Stimulated activated CD4-positive, alpha-beta T cell treated with anti-CD3 and anti-CD28 coated beads, Interleukin-12 subunit alpha, Interleukin-12 subunit beta, amount 100 ng/mL, for 48 hours (primary cell): ENCODE data around the gene THEMIS.

Source experiments
- DNase-seq, 3 donors: peaks; one replicate each; pipeline ENCODE4 v3.0.0-alpha.2; 2020; ENCODE audit warnings: low read depth in 2 of 3, low spot score in 1 of 3

THEMIS gene

DNA sequence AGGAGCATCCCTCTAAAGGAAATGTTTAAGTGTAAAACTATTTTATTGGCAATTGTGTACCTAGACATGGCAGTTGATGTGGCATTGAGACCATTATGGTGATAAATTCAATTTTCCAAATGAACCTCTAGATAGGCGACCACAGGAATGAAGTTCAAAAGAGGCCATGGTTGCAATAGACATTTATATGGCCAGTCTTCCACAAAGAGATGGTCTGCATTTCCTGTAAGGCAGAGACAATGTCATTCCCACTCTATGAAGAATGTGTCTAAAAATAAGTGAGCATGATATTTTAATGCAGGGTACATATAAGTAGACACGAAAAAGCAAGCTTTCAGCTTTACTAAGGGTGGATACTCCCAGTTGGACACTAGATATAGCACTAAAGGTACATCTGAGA is 40.9 kb downstream of the THEMIS start:
- DNase-seq, result no peak

DNA sequence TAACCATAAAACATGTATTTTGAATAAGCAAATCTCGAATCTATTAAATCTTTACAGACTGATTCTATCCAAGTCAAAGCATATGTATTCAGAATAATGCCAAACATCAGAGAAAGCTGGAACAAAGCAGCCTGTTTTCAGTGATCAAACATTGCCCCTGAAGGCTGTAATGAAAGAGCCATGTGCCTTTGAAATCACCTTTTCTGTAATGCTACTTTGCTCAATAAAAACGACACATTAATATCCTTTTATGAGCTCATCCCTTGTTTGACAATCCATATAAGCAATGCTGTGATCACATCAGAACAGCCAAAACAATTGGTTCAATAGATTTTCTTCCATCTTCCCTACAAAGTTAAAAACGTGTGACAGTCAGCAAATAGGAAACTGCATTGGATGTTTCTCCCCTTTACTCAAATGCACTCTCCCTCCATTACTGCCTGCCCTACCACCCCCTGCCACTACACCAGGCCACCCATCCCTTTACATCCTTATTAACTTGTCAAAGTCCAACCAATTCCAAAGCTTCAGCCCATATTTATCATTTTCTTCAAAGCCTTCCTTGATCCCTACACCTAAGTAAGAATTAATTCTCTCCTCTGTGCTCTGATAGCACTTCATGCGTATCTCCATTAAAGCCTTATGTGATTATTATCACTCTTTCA is 42.0 kb downstream of the THEMIS start:
- DNase-seq, result no peak

DNA sequence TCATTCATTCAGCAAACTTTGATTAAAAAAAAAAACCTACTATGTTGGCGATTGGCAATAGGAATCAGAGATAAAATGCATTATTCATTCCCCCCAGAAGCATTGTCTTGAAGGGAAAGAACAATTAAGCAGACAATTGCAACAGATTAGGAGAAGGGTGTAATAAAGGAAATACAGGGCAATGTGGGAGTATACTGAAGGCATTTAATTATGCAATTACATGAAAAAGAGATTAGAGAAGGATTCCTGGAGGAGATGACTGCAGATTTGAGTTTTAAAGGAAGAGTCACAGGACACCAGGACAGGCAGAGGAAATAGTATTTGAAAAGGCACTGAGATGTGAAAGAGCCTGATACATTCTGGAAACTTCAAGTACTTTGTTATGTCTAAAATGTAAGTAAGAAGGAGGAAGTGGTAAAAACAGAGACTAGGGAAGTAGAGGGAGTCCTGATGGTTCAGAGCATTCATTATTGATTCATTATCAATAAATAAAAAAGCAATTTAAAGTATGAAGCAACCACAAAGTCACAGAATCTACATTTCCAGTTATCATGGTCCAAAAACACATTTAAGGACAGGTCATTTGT is 43.7 kb downstream of the THEMIS start:
- no peak for DNase-seq

DNA sequence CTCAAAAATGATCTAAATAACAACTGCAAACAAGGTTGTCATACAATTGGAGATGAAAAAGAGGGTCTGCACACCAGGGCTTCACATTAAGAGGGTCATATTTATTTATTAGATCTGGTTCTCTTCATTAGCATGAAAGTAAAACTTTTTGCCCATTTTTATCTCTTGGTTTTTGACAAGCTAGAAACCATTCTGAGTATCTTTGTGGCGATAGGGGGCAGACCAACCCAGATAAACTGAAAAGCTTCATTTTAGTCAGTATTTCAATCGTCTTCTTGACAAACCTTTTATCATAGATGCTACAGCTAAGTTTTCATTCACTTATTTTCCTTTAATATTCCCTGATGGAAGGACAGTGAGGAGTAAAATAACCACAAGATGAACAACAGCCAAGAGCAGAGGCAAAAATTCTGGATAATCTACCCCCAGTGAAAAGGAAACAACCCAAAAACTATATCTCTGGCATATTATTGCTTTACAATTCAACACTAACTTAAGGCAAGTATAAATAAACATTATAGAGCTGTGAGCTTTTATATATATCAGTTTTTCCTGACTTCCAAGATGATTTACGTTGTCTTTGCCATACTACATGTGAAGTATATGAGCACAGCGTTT is 45.2 kb downstream of the THEMIS start:
- DNase-seq, result peak in 2 of 3 donors; percentile 19 to 36

DNA sequence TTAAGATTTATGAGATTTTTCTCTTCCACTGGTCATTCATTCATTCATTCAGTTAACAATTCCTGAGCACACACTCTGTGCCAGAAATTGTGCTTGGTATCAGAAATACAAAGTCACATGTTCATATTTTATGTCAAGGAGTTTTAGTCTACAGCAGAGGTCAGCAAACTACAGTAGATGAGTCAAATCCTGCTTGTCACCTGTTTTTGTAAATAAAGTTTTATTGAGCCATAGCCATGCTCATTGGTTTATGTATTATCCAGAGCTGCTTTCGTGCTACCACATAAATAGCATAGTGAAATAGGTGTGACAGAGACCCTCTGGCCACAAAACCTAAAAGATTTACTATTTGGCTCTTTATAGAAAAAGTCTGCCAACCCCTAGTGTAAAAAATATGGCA is 46.8 kb downstream of the THEMIS start:
- no peak for DNase-seq

DNA sequence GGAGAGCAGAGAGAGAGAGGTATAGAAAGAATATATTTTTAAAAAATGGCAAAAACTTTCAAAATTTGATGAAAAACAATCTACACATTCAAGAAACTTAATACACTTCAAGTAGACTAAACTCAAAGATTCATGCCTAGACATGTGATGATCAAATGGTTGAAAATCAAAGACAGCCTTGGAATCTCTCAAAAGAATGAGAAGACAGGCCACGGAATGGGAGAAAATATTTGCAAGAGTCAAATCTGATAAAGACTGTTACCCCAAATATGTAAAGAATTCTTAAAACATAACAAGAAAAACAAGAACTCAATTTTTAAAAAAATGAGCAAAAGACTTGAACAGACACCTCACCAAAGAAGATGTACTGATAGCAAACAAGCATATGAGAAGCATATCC is 49.7 kb downstream of the THEMIS start:
- no peak for DNase-seq

DNA sequence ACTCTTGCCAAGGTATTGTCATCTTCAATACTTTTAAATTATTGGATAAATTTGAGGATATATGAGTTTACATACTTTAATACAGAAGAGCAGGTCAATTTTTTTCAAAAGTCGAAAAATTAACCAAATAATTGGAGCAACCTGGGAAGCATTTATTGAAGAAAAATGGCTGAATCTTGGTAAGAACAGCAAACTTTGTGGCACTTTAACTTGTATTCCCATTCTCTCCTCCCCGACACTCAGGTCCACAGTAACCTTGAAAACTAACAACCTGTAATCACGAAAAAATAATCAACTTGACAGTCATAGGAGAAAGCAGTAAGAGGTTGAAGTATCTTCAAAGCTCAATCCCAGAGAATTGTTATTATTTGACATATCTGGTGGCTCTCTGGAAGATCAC is 55.6 kb downstream of the THEMIS start:
- DNase-seq, result no peak

DNA sequence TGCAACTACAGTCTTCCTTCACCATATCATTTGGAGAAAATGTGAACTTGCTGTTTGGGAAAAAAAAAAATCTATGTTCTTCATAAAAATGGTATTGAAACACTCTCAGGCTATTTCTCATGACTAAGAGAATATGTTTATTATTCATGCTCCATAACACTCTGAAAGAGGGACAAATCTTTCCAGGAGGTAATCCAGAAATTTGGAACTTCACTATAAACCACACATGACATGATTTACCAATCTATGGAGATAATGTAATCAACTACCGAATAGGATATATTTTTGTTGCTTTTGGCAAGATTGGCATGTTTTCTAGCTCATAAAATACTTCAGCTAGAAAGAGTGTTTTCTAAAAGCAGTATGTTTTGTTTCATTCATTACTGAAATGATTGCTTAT is 56.3 kb downstream of the THEMIS start:
- DNase-seq, result no peak

DNA sequence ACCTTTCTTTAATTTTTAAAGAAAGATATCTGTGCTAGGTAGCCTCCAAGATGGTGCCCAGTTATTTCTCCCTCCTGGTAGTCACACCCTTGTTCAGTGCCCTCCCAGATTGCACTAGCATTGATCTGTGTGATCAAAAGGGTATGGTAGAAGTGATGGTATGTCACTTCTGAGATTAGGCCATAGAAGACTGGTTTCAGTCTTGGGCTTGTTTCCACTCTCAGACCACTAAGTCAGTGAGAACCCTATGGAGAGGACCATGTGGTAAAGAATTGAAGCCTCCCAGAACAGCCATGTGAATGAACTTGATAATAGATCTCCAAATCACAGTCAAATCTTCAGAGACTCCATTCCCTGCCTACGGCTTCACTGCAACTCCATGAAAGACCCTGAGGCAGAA is 57.3 kb downstream of the THEMIS start:
- DNase-seq, result no peak

DNA sequence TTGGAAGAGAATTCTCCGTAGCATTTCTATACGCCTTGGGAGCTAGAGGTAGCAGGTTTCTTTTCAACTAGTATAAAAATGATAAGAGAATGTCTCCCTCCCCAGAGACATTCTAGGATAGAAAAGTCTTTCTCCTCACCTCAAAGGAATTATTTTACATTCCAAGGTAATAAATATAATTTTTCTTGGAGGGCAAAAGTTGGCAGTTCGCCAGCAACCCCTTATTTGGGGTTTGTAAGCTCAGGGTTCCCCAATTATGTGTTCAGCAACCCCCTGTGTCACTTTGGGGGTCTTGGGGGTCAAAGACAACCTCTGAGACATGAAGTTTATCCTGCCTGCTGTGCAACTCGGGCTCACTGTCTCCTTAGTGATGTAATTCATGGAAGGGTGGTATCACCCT is 58.3 kb downstream of the THEMIS start:
- no peak for DNase-seq

DNA sequence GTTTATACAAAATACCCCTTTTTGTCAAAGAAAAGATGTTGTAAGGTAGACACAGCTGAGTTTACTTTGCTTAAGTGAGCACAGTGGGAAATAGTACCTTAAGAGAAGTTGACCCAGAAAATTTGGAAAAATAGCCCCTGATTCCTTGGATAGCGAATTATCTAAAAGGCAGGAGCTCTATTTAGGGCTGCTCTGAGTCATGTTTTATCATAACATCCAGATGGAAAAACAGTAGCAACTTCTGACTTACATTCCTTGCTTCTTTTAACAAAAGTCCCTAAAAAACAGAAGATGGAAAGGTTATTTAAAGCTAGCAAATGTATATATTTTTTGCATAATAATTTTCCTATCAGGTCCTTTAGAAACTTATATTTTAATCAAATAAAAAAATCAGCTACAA is 59.0 kb downstream of the THEMIS start:
- no peak for DNase-seq

DNA sequence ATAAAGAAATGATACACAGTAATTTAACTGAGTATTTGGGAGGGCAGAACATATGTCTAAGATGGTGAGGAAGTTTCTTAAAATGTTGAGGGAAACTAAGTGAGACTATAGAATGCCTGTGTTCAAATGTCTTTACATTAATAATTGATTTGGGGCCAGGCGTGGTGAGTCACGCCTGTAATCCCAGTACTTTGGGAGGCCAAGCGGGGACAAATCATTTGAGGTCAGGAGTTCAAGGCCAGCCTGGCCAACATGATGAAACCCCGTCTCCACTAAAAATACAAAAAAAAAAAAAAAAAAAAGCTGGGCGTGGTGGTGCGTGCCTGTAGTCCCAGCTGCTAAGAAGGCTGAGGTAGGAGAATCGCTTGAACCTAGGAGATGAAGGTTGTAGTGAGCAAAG is 66.7 kb downstream of the THEMIS start:
- no peak for DNase-seq

DNA sequence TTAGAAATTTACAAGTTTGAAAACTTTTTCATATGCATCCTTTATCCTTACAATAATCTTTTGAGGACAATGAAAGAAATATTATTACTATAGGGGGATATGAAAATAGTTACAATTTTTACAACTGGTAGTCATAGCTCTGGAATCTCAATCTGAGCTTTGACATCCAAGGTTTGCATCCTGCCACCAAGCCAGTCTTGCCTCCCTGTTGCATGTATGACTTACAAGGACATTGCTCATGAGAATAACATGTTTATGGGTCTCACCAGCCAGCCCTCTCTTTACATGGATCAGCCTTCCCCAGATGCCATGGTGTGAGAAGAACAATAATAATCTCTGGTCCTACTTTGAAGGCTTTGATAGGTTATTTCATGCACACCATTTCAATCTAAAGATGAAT is 67.5 kb downstream of the THEMIS start:
- DNase-seq, result no peak

DNA sequence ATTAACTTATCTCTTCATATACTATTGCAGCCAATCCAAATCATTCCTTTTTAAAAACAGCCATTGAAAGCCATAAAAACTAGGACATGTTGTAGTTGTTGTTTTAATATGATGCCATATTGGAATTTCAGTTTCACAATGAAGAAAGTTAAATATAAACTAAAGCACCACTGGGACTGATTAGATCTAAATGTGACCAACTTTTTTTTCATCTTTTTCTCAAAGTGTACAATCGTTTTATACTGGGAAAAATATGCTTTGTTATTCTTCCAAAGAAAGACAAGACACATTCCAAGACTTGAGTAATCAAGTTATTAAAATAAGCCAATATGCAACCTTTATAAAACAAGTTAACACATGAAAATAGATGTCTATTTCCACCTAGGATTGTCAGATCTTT is 68.5 kb downstream of the THEMIS start:
- DNase-seq, result no peak

DNA sequence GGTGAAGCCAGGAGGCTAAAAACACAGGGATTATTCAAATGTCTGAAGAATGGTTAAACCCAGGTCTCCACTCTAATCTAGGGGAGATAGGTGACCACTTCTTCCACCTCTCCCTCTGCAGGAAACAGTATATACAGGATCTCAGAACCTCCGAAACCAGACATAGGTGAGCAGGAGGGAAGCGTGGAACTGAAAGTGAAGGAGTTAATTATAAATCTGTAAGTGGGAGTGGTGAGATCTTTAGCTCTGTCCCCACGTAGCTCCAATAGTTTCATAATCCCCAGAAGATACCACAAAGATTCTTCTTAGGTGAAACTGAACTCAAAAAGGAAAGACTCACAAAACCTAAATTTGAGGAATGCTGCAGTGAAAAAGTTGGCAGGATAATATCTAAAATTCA is 76.8 kb downstream of the THEMIS start:
- DNase-seq, result no peak

DNA sequence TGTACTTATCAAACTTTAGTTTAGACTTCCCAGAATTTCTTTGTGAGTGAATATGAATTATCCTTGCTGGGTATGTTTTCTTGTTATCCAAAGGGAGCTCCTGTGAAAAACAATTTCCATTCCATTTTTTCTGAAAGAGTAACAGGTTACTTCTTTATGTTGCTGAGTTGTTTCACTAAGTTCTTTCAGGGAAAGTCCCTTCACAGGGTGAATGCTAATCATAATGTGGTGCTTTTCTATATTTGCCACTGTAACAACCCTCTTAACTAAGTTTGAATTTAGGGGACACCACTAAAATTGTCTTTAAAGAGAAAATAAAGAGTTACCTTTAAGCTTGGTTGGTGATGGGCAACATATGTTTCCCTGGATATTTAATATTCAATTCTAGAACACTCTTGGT is 79.4 kb downstream of the THEMIS start:
- DNase-seq, result no peak

DNA sequence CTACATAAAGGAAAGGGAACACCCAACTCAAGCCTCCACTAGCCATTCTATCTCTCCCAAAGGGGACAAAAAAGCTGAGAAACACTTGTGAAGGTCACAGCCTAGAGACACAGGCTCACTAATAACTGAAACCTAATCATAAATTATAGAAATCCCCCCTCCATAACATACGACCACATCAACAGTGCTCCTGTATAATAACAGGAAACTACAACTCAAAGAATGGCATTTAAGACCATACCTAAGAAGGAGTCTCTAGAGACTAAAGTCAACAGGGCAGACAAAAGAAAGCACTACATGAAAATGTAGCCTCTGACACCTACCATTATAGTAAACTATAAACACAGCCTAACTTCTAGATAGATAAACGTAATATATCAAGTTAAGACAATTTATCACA is 82.7 kb downstream of the THEMIS start:
- no peak for DNase-seq

DNA sequence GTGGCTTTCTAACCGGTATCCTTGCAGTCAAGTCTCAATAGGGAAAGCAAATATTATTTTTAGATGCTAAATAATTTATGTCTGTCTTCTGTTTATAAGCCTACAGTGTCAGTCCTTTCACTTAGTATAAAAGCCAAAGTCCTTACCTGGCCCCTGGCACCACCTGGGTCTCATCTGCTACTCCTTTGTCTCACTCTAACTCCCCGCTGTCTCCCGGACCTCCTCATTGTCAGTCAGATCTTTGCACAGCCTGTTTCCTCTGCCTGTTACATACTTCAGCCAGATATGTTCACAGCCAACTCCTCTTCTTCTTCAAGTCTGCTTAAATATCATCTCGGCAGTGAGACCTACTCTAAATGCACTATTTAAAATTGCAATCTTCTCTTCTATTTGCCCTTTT is 84.2 kb downstream of the THEMIS start:
- DNase-seq, result no peak

DNA sequence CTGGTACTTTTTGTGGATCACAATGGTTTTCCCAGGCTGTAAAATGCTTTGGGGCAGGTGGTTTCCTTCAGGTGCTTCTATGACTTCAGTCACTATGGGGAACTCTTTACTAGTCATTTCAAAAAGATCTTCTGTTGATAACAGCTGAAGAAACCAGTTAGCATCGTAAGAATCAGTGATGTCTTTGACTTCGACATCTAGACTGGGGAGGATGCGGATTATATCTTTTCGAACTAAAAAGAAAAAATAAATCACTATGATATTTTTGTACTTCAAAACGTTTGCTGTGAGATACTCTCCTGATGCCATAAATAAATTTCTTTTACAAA is 87.2 kb downstream of the THEMIS start:
- no peak for DNase-seq

DNA sequence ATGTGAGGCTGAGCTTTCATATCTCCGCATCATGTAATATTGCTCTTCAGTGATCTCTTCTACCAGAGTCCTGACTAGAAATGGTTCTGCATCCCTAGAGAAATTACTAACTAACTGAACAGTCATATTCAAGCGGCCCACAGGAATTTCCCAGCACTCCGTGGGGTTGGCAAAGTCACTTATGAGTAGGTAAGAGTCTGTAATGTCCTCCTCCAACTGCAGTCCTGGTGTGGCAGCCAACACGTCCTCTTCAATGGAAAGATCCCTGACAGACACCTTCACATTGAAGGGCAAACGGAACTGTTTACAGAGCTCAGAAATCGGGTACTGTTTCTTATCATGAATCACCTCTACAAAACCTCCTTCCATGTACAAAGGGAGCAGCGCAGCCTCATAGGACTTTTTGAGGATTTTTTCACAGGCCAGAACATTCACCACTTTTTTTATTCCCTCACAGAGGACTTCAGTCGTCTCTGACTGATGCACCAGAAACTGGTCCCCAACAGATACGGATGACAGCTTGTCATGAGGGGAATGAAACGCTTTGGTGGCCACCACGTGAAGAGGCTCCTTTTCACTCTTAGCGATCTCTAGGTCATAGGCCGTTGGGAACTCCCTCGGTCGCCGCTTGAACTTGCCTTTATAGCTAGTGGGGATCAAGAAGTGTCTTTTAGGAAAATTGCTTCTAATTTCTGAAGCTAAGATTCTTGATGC is 87.7 kb downstream of the THEMIS start:
- DNase-seq, result peak in 2 of 3 donors; percentile 10 to 24

DNA sequence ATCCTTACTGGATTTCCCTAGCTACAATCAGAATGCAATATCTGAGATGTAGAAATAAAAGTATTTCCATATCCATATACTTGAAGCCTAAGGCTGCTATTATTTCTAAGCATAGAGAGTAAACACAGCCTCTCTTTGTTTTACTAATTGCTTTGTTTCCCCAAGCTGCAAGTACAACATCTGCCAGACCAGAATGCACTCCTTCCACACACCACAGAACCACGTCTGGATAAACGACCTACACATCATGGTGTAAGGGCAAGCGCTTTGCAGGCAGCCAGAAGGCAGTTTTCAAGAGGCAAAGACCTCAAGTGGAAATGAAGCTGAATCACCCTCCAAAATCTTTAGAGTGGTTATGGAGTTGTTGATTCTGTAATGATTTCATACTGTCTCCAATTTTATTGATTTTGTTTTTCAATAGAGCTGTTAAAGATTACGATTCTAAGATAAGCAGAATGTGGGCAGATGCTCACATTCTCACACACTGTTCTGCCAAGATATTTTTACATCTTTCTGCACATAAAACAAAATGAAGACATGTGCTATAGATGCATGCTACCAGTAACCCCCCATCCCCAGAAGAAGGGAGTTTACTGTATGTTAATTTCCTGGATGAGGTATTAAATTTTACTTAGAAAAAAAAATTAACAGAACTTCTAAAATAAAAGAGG is 88.8 kb downstream of the THEMIS start:
- DNase-seq, result peak in 1 of 3 donors; percentile 12
